ENCODE data around the gene SRGAP1.
A peak's percentile ranks its signal among the peaks of the same experiment; 100 is the strongest.

Gene SRGAP1

GRCh38 chr12:63977441-63977840, 132.9 kb downstream of the SRGAP1 start:
- no peak for DNase-seq

- DNase-seq: peak; percentile 61 to 90
Observed at GRCh38 chr12:63978519-63978918, 134.0 kb downstream of the SRGAP1 start.

- peak in 1 of 2 experiments; percentile 31 for DNase-seq
Observed at GRCh38 chr12:63980211-63980610, 135.7 kb downstream of the SRGAP1 start.

- DNase-seq: no peak
Observed at GRCh38 chr12:63981343-63981742, 136.8 kb downstream of the SRGAP1 start.

- no peak for DNase-seq
Observed at GRCh38 chr12:63982604-63983295, 138.2 kb downstream of the SRGAP1 start.

GRCh38 chr12:63985456-63985855, 141.0 kb downstream of the SRGAP1 start:
- DNase-seq: no peak

- no peak for DNase-seq
Observed at GRCh38 chr12:63985945-63986344, 141.4 kb downstream of the SRGAP1 start.

- no peak for DNase-seq
Observed at GRCh38 chr12:63989301-63989845, 144.9 kb downstream of the SRGAP1 start.

GRCh38 chr12:63990828-63991547, 146.5 kb downstream of the SRGAP1 start:
- DNase-seq: no peak

- DNase-seq: no peak
Observed at GRCh38 chr12:63994704-63995103, 150.2 kb downstream of the SRGAP1 start.

GRCh38 chr12:63995512-63995911, 151.0 kb downstream of the SRGAP1 start:
- no peak for DNase-seq

- DNase-seq: no peak
Observed at GRCh38 chr12:63996556-63996955, 152.1 kb downstream of the SRGAP1 start.

GRCh38 chr12:63997198-63997597, 152.7 kb downstream of the SRGAP1 start:
- DNase-seq: no peak

- DNase-seq: no peak
Observed at GRCh38 chr12:63998584-63998983, 154.1 kb downstream of the SRGAP1 start.

GRCh38 chr12:63999853-64000252, 155.4 kb downstream of the SRGAP1 start:
- DNase-seq: no peak

GRCh38 chr12:64001439-64001838, 156.9 kb downstream of the SRGAP1 start:
- DNase-seq: no peak

- no peak for DNase-seq
Observed at GRCh38 chr12:64004641-64005040, 160.1 kb downstream of the SRGAP1 start.

GRCh38 chr12:64006211-64006825, 161.8 kb downstream of the SRGAP1 start:
- DNase-seq: no peak

- DNase-seq: no peak
Observed at GRCh38 chr12:64007853-64008252, 163.4 kb downstream of the SRGAP1 start.

- no peak for DNase-seq
Observed at GRCh38 chr12:64008596-64008995, 164.1 kb downstream of the SRGAP1 start.

- no peak for DNase-seq
Observed at GRCh38 chr12:64009321-64010068, 165.0 kb downstream of the SRGAP1 start.

GRCh38 chr12:64010069-64010686, 165.7 kb downstream of the SRGAP1 start:
- DNase-seq: no peak

- DNase-seq: no peak
Observed at GRCh38 chr12:64016521-64016920, 172.0 kb downstream of the SRGAP1 start.
